Brain microvascular endothelial cell (primary cell): ENCODE results near the gene CERS6.

Experiments
- DNase-seq: peaks from one replicate; pipeline ENCODE4 v3.0.0-alpha.2; 2020
- H3K27ac ChIP-seq: fragments of 250-450 bp; sonication (Bioruptor Pico); 2 replicates; pipeline ENCODE4 v1.5.1; 2020; ENCODE audit warnings: mild to moderate bottlenecking, moderate library complexity
- H3K27me3 ChIP-seq: fragments of 250-450 bp; sonication (Bioruptor Pico); replicated peaks from 2 replicates; pipeline ENCODE4 v1.5.1; 2020; ENCODE audit warnings: mild to moderate bottlenecking
- H3K36me3 ChIP-seq: fragments of 250-450 bp; sonication (Bioruptor Pico); replicated peaks from 2 replicates; pipeline ENCODE4 v1.5.1; 2020; ENCODE audit warnings: mild to moderate bottlenecking
- H3K4me3 ChIP-seq: 2 replicates; pipeline ENCODE4 v1.5.1; 2011; ENCODE audit warnings: low read depth, mild to moderate bottlenecking, control low read depth, low read length, moderate library complexity
- in situ Hi-C: cut with HindIII; loops from 2 replicates; pipeline ENCODE4 v1.10.0; 2017; ENCODE audit warnings: low sequenced_read_pairs, low pct_ligation_motif_present
- TF ChIP-seq, protein P1 (sequence below): IDR thresholded peaks from 2 replicates; pipeline ENCODE4 v1.5.1; 2011; ENCODE audit warnings: low read depth, mild to moderate bottlenecking, moderate library complexity, low read length, control low read depth, inconsistent platforms; ENCODE audit errors: missing control alignments

Gene CERS6

DNA sequence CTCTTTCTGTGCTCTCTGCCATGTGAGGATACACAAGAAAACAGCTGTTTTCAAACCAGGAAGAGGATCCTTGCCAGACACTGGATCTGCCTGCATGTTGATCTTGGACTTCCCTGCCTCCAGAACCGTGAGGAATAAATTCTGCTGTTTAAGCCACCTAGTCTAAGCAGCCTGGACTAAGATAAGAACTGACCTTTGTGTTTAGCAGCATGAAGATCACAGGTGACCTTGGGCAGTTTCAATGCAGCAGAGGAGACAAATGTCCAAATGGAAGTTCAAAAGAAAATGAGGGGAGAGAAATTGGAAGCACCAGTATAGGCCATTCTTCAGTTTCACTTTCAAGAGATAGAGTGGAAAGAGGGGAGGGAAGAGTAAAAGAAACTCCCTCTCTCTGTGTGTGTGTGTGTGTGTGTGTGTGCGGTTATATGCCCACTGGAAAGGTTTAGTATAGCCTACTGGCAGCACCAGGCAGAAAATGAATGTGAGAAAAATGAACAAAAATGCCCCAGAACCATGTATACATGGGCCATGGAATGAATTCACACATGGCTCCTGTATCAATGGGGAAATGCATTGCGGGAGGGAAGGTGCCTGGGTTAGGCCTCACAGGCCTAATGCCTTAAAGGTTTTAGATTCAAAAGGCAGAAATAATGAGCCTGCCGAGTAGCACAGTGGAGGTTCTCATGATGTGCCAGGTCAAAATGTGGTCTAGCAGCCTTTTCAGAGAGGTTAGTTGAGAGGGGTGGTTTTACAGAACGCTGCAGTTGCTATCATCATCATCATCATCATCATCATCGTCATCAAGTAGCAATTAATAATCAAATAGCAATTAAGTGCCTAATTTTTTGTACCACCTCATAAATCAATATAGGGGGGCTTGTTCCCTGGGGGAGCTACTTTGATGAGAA, 1.1 kb upstream of the CERS6 start:
- DNase-seq: no peak
- in situ Hi-C loops: no loop called here
- Histone ChIP-seq H3K27me3 (no peaks in the 10 kb centered on the region), H3K4me3 (peak overlapping the region; percentile 96), H3K36me3 (no peaks in the 10 kb centered on the region), H3K27ac (no peak overlapping the region)
- TF ChIP-seq, protein P1, sequence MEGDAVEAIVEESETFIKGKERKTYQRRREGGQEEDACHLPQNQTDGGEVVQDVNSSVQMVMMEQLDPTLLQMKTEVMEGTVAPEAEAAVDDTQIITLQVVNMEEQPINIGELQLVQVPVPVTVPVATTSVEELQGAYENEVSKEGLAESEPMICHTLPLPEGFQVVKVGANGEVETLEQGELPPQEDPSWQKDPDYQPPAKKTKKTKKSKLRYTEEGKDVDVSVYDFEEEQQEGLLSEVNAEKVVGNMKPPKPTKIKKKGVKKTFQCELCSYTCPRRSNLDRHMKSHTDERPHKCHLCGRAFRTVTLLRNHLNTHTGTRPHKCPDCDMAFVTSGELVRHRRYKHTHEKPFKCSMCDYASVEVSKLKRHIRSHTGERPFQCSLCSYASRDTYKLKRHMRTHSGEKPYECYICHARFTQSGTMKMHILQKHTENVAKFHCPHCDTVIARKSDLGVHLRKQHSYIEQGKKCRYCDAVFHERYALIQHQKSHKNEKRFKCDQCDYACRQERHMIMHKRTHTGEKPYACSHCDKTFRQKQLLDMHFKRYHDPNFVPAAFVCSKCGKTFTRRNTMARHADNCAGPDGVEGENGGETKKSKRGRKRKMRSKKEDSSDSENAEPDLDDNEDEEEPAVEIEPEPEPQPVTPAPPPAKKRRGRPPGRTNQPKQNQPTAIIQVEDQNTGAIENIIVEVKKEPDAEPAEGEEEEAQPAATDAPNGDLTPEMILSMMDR: no peak

DNA sequence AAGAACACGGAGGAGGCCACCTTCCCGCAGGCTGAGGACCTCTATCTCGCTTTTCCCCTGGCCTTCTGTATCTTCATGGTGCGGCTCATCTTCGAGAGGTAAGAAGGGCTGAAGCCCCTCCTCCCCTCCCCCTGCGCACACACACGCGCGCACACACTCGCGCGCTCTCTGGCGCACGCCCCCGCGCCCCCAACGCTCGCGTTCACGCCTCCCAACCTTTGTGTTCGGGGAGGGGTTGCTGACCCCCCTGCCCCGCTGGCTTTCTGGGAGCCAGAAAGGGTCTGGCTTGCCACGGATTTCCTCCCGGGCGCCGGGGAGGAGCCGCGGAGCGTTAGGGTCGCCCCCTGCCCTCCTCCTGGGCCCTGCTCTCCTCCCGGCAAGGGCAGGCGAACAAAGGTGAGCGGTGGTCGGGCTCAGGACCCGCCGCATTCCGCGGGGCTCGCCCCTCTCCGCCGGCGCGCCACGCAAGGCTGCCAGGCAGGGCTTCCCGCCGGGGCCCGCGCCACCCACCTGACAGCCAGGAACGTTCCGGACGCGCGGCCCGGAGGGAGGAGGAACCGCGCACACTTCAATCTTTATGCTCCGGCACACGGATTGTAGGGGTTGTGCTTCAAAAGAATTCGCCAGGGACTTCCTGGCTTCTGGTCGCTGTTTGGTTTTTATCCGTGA, 583 bp downstream of the CERS6 start:
- in situ Hi-C loops: no loop called here
- Histone ChIP-seq H3K27me3 (no peaks in the 10 kb centered on the region), H3K4me3 (peak overlapping the region; percentile 96), H3K27ac (peak overlapping the region; percentile 57), H3K36me3 (no peaks in the 10 kb centered on the region)
- TF ChIP-seq, protein P1: no peak
- DNase-seq: no peak

DNA sequence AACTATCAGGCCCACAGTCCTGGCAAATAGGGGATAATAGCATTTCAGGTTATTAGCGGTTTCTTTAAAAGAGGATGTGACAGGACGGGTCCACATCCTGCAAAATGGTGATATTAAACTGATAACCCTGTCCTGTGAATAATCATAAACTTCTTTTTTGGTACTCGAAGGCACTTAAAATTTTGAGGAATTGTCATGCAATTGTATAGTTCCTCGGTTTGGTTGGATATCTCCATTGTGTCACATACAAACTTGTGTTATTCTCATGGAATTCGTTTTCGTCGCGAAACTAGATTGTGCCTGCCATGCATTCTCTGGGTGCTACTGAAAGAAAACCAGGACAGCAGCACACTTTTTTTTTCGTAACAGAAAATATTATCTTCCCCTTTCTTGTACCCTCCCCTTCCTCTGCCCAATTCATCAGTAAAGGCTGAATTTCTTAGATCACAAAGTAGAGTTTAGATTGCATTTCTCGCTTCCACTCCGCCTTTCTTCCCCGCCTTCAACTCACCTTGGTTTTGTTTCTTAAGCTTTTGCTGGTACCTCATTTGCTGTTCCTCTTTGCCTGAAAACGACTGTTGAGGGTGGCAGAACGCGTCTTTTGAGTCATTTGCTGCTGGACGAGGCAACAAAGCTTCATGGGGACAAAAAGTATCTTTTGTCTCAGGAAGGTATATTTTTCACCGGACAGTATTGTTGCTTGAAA, 1.3 kb downstream of the CERS6 start:
- H3K27me3 ChIP-seq: no peaks in the 10 kb centered on the region
- DNase-seq: no peak
- H3K4me3 ChIP-seq: peak overlapping the region; percentile 96
- TF ChIP-seq, protein P1: no peak
- no peak overlapping the region for H3K27ac ChIP-seq
- in situ Hi-C loops: no loop called here
- no peaks in the 10 kb centered on the region for H3K36me3 ChIP-seq

DNA sequence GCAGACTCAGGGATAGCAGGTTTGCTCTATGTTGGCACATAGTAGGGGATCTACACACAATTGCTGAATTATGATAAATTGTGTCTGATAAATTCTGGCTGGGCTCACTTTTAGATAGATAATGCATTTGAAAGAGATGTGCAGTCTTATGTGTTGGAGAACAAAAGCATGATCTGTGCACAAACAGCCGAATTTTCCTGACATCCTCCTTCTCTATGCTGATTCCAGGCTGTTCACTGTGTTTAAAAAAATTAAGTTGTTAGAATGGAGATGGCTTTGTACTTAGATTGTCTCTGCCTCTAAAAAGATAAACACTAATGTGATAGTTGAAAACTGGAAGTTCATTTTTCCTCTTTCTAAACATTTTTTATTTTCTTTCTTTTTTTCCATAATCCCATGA, 2.1 kb downstream of the CERS6 start:
- Histone ChIP-seq H3K27ac (no peak overlapping the region), H3K27me3 (no peaks in the 10 kb centered on the region), H3K4me3 (no peak overlapping the region), H3K36me3 (no peaks in the 10 kb centered on the region)
- no peak for DNase-seq
- TF ChIP-seq, protein P1: no peak
- in situ Hi-C loops: no loop called here

DNA sequence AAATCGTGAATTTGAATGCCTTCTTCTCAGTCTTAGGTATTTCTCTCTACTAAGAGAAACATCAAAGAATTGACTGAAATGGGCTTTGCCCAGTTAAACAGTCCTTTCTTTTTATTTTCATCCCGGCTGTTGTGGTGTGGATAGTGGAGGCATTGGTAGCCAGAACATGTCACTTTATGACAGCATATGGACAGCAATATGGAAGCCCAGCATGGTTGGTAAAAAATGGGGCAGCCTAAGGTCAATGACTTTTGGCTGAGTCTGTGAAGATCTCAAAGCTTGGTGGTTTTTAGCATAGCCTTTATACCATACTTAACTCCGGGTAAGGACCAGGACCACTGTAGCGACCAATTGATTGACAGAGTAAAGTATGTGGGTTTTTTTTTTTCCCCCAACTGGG, 3.2 kb downstream of the CERS6 start:
- TF ChIP-seq, protein P1: no peak
- Histone ChIP-seq H3K27me3 (no peaks in the 10 kb centered on the region), H3K36me3 (no peaks in the 10 kb centered on the region), H3K27ac (no peak overlapping the region), H3K4me3 (no peak overlapping the region)
- in situ Hi-C loops: no loop called here
- no peak for DNase-seq
